A673 (cell line): ENCODE data around the gene ETAA1.

Experiments
- CTCF ChIP-seq: fragments of 300-800, 200-600 bp; sonication (generic); conservative IDR thresholded peaks from 2 replicates; pipeline ENCODE4 v1.5.1; 2017; ENCODE audit warnings: low read depth, mild to moderate bottlenecking, antibody characterized with exemption, low read length, moderate library complexity, mixed read lengths
- EZH2 ChIP-seq: fragments of 200-600 bp; sonication (generic); IDR thresholded peaks from 2 replicates; pipeline ENCODE4 v1.6.1; 2017; ENCODE audit warnings: borderline replicate concordance, low read depth, mild to moderate bottlenecking, mixed read lengths, antibody characterized with exemption, low read length; ENCODE audit not compliant: poor library complexity, severe bottlenecking

- TF ChIP-seq CTCF (no peak), EZH2 (no peak)
These were observed 2.8 kb downstream of the ETAA1 start for GRCh38 chr2:67399831-67400489.
